Measurements from ENCODE around the gene SKA2.

GRCh38 chr17:59067340-59067739, 87.6 kb downstream of the SKA2 start:
- TF ChIP-seq, protein P1, sequence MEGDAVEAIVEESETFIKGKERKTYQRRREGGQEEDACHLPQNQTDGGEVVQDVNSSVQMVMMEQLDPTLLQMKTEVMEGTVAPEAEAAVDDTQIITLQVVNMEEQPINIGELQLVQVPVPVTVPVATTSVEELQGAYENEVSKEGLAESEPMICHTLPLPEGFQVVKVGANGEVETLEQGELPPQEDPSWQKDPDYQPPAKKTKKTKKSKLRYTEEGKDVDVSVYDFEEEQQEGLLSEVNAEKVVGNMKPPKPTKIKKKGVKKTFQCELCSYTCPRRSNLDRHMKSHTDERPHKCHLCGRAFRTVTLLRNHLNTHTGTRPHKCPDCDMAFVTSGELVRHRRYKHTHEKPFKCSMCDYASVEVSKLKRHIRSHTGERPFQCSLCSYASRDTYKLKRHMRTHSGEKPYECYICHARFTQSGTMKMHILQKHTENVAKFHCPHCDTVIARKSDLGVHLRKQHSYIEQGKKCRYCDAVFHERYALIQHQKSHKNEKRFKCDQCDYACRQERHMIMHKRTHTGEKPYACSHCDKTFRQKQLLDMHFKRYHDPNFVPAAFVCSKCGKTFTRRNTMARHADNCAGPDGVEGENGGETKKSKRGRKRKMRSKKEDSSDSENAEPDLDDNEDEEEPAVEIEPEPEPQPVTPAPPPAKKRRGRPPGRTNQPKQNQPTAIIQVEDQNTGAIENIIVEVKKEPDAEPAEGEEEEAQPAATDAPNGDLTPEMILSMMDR (IDR thresholded peaks at IDR 0.05): no peak
- TF ChIP-seq POLR2A (IDR thresholded peaks at IDR 0.05): no peak

All from right lobe of liver (tissue), 4 donors.